ENCODE results near the gene GSG1L2. TPM values are rescaled to one million over a fixed set of nuclear protein-coding genes. Genes with fewer than 3 reads are reported as not detected.

GSG1L2 gene
- polyA plus RNA-seq, 1 donor from 2014 or later = not detected

DNA sequence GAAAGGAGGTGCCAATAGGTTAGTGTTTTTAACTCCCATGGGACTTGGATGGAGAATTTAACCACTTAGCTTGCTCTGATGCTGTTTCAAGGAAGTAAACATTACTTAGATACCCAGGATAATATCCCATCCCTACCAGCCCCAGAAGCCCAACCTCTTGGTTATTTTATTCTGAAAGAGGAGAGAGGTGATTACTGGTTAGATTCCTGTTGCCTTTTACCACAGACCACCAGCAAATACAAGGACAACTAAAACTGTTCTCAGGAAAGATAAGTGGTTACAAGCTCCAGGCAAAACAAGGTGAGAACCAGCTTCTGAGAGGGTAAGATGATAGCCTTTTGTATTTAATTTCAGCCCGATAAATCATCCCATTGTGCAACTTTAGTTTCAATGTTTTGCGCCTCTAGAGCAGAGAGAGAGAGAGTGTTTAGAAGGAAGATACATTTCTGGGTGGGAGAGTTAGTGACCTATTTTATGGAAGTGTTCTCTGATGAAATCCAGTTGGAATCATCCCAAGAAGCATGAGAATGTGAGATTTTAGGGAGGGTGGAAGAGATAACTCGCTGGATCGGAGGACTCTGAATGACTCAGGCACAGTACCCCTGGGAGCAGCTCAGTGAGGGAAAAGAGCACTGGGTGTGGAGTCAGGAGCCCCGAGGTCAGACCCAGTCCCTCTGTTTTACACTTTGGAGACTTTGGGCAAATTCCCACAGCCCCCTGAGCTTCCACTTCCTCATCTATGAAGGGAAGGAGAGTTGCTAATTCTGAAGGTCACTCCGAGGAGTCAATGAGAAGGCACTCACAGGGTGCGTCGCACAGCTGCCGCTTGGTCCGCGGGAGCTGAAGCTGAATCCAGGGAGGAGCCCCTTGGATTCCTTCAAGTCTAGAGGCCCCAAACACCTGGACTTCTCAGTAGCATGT, 15.9 kb upstream of the GSG1L2 start:
- no peaks in the 10 kb centered on the region for H3K36me3 Mint-ChIP-seq
- H3K27me3 Mint-ChIP-seq = peaks cover 1% of the 10 kb centered on the region
- H3K27ac Mint-ChIP-seq = no peak overlapping the region
- H3K4me3 Mint-ChIP-seq = peak overlapping the region in 1 of 4 donors; percentile 14
- H3K4me1 Mint-ChIP-seq = peaks cover 0 to 2% (median 0%) of the 10 kb centered on the region in 3 donors
- peaks cover 0 to 1% (median 0%) of the 10 kb centered on the region in 3 donors for H3K9me3 Mint-ChIP-seq

DNA sequence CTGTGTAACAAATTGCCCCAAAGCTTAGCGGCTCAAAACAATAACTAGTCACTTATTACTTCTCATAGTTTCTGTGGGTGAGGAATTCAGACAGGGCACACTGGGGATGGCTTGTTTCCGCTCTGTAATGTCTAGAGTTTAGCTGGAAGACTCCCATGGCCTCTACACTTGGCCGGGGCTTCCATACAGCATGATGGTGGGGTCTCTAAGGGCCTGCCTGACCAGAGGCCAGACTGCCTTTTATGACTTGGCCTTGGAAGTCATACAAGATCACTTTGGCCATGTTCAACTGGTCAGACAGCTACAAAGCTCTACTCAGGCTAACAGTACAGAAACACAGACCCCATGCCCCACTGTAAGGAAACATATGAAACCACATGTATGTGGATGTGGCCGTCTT, 12.0 kb upstream of the GSG1L2 start:
- Mint-ChIP-seq H3K27ac (peak overlapping the region in 1 of 3 donors; percentile 3), H3K27me3 (peaks cover 1% of the 10 kb centered on the region), H3K4me3 (no peak overlapping the region), H3K4me1 (no peaks in the 10 kb centered on the region), H3K9me3 (peaks cover 0 to 4% (median 1%) of the 10 kb centered on the region in 3 donors), H3K36me3 (no peaks in the 10 kb centered on the region)

DNA sequence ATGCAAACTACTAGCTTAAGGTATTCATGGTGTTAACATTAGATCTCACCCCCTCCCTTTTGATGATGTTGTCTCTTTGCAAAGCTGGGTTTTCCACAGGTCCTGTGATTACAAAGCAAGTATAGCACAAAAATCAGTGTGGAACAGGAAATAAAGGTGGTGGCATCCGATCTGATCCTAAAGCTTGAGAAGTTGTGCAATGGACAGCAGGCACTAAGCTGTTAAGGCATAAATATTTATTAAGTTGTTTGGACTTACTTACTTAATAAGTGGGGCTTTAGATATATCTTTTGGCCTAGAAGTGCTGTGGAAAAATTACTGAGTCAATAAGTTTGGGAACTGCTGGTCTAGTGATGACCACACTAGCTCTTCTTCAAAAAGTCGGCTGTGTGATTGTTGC, 8.8 kb upstream of the GSG1L2 start:
- Mint-ChIP-seq H3K4me3 (no peak overlapping the region), H3K4me1 (no peaks in the 10 kb centered on the region), H3K9me3 (peaks cover 0 to 4% (median 1%) of the 10 kb centered on the region in 3 donors), H3K27ac (peak overlapping the region in 1 of 3 donors; percentile 25), H3K27me3 (peaks cover 1% of the 10 kb centered on the region), H3K36me3 (no peaks in the 10 kb centered on the region)

GRCh38 chr17:9829343-9829742, 7.5 kb upstream of the GSG1L2 start:
- Mint-ChIP-seq H3K27me3 (no peaks in the 10 kb centered on the region), H3K36me3 (no peaks in the 10 kb centered on the region), H3K4me3 (no peak overlapping the region), H3K9me3 (peaks cover 0 to 4% (median 0%) of the 10 kb centered on the region in 3 donors), H3K4me1 (no peaks in the 10 kb centered on the region), H3K27ac (no peak overlapping the region)

- Mint-ChIP-seq H3K27me3 (no peaks in the 10 kb centered on the region), H3K9me3 (peaks cover 0 to 4% (median 0%) of the 10 kb centered on the region in 3 donors), H3K36me3 (no peaks in the 10 kb centered on the region), H3K4me1 (no peaks in the 10 kb centered on the region), H3K27ac (peak overlapping the region in 1 of 3 donors; percentile 35), H3K4me3 (no peak overlapping the region)
Measured at GRCh38 chr17:9828296-9829295, 6.7 kb upstream of the GSG1L2 start.

- no peaks in the 10 kb centered on the region for H3K4me1 Mint-ChIP-seq
- H3K27me3 Mint-ChIP-seq = no peaks in the 10 kb centered on the region
- H3K9me3 Mint-ChIP-seq = peaks cover 2 to 6% (median 2%) of the 10 kb centered on the region in 3 donors
- H3K4me3 Mint-ChIP-seq = no peak within 1 kb of the TSS
- no peak within 1 kb of the TSS for H3K27ac Mint-ChIP-seq
- H3K36me3 Mint-ChIP-seq = no peaks in the 10 kb centered on the region
Measured at GRCh38 chr17:9825641-9826150, 3.8 kb upstream of the GSG1L2 start, which contains the start of gene GLP2R. Gene GLP2R (plus strand): TSS chr17:9825924. CDS start chr17:9826064, 140 bp downstream.

DNA sequence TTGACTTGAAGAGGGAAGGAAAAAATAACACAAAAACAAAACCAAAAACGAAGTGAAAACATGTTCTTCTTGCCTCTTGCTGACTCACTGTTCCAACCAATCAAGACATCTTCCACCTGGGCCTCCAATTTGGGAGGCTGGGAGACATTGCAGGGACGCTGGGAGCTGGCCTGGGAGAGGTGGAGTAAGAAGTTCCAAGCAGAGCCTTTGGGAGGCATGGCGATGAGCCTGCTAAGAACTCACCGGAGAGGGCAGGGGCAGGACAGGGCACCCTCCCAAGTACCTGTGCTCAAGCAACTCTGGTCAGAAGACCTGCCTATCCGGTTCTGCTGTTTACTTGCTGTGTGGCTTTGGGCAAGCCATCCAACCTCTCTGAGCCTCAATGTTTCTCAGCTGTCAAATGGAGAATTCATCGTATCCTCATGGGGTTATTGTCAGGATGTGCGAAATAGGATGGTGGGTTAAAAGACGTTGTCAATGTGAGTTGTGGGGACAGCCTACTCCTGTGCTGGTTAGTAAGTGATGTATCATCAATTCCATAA, 3.0 kb upstream of the GSG1L2 start:
- Mint-ChIP-seq H3K4me1 (no peaks in the 10 kb centered on the region), H3K4me3 (no peak overlapping the region), H3K27me3 (no peaks in the 10 kb centered on the region), H3K27ac (no peak overlapping the region), H3K36me3 (no peaks in the 10 kb centered on the region), H3K9me3 (peaks cover 2 to 6% (median 2%) of the 10 kb centered on the region in 3 donors)

DNA sequence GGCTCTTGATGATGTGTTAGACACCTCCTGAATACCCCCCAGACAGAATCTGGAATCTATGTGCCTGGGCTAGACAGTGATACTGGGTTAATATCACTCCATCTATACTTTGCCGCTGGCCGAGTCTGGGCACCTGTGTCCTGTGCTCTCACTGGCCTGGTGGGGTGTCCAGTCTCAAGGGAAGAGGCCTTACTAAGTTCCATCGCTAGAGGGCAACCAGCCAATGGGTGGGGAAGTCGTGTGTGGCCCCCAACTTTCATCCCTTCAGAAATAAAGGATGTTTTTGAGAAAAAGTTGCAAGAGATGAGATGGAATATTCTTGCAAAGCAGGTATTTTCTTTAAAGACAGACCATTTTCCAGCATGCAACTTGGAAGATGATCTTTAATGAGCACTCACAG, 2.2 kb upstream of the GSG1L2 start:
- Mint-ChIP-seq H3K36me3 (no peaks in the 10 kb centered on the region), H3K27ac (no peak overlapping the region), H3K27me3 (no peaks in the 10 kb centered on the region), H3K9me3 (peaks cover 2 to 6% (median 2%) of the 10 kb centered on the region in 3 donors), H3K4me3 (no peak overlapping the region), H3K4me1 (no peaks in the 10 kb centered on the region)

DNA sequence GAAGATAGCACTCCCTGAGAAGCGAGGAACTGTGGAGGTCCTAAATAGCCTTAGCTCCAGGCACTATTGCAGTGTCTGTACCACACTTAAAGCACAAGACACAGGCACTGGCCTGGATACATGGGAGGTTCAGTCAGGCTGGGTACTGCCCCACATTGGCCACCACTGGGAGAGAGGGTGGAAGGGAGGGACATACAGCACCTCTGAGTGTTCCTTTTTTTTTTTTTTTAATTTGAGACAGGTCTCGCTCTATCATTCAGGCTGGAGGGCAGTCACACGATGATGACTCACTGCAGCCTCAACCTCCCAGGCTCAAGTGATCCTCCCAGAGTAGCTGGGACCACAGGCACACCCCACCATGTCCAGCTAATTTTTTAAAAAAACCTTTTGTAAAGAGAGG, 1.4 kb downstream of the GSG1L2 start:
- H3K27ac Mint-ChIP-seq = peak overlapping the region in 1 of 3 donors; percentile 39
- no peaks in the 10 kb centered on the region for H3K36me3 Mint-ChIP-seq
- H3K27me3 Mint-ChIP-seq = no peaks in the 10 kb centered on the region
- peaks cover 2 to 10% (median 4%) of the 10 kb centered on the region in 3 donors for H3K9me3 Mint-ChIP-seq
- no peaks in the 10 kb centered on the region for H3K4me1 Mint-ChIP-seq
- H3K4me3 Mint-ChIP-seq = no peak overlapping the region

DNA sequence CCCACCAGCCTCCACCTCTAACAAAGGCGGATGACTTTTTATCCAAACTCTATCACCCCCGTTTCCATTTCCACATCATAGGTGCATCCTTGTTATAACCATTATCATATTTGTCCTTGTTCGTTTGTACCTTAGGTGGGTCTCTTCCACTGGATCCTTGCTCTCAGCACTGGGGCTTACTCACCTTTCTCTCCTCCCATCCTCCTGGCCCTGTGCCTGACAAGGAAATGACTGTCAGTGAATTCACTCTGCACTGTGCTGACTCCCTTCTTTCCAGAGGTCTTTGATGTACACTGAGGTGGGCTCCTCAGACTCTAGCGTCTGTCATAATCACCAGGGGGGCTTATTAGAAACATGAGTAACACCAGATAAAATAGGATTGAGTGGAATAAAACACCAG, 3.1 kb downstream of the GSG1L2 start:
- H3K27ac Mint-ChIP-seq = no peak overlapping the region
- no peaks in the 10 kb centered on the region for H3K27me3 Mint-ChIP-seq
- peaks cover 2 to 10% (median 4%) of the 10 kb centered on the region in 3 donors for H3K9me3 Mint-ChIP-seq
- no peaks in the 10 kb centered on the region for H3K4me1 Mint-ChIP-seq
- no peaks in the 10 kb centered on the region for H3K36me3 Mint-ChIP-seq
- H3K4me3 Mint-ChIP-seq = no peak overlapping the region

- Mint-ChIP-seq H3K27ac (no peak overlapping the region), H3K4me1 (no peaks in the 10 kb centered on the region), H3K36me3 (no peaks in the 10 kb centered on the region), H3K27me3 (peaks cover 1% of the 10 kb centered on the region), H3K4me3 (no peak overlapping the region), H3K9me3 (peaks cover 0 to 4% (median 2%) of the 10 kb centered on the region in 3 donors)
Measured at GRCh38 chr17:9817086-9817485, 4.8 kb downstream of the GSG1L2 start.

GRCh38 chr17:9816472-9816871, 5.4 kb downstream of the GSG1L2 start:
- peaks cover 1% of the 10 kb centered on the region for H3K27me3 Mint-ChIP-seq
- no peak overlapping the region for H3K4me3 Mint-ChIP-seq
- no peak overlapping the region for H3K27ac Mint-ChIP-seq

GRCh38 chr17:9814337-9814945, 7.4 kb downstream of the GSG1L2 start:
- peaks cover 0 to 4% (median 2%) of the 10 kb centered on the region in 3 donors for H3K9me3 Mint-ChIP-seq
- no peak overlapping the region for H3K4me3 Mint-ChIP-seq
- H3K27ac Mint-ChIP-seq = no peak overlapping the region
- peaks cover 1% of the 10 kb centered on the region for H3K27me3 Mint-ChIP-seq
- no peaks in the 10 kb centered on the region for H3K4me1 Mint-ChIP-seq
- H3K36me3 Mint-ChIP-seq = no peaks in the 10 kb centered on the region

More at GRCh38 chr17:9816472-9816871, 5.4 kb downstream of the GSG1L2 start:
- peaks cover 0 to 4% (median 2%) of the 10 kb centered on the region in 3 donors for H3K9me3 Mint-ChIP-seq
- H3K36me3 Mint-ChIP-seq = no peaks in the 10 kb centered on the region
- no peaks in the 10 kb centered on the region for H3K4me1 Mint-ChIP-seq

DNA sequence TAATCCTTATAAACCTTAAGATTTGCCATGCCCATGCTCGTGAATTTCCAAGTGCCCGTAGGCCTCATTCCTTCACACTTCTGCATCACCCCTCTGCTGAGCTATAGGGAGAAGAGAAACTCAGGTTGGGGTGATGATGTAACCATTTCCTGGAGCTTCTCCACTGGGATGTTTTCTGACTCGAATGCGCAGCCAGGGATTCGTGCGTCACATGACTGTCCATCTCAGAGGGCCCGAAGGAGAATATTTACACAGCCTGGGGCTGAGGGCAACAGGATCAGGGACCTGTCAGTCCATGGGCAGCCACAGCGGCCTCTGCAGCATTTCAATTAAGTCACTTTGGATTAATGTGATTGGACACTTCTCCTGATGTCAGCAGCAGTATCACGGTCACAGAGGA, 8.7 kb downstream of the GSG1L2 start:
- peaks cover 0 to 4% (median 2%) of the 10 kb centered on the region in 3 donors for H3K9me3 Mint-ChIP-seq
- no peak overlapping the region for H3K27ac Mint-ChIP-seq
- no peak overlapping the region for H3K4me3 Mint-ChIP-seq
- H3K36me3 Mint-ChIP-seq = no peaks in the 10 kb centered on the region
- H3K27me3 Mint-ChIP-seq = peaks cover 1% of the 10 kb centered on the region
- H3K4me1 Mint-ChIP-seq = no peaks in the 10 kb centered on the region
